A673 (cell line): Measurements from ENCODE around the gene BTBD9.

ENCODE experiments used
- EZH2 ChIP-seq: fragments of 200-600 bp; sonication (generic); IDR thresholded peaks from 2 replicates; pipeline ENCODE4 v1.6.1; 2017; ENCODE audit warnings: borderline replicate concordance, low read depth, mild to moderate bottlenecking, mixed read lengths, antibody characterized with exemption, low read length; ENCODE audit not compliant: poor library complexity, severe bottlenecking
- TF ChIP-seq, protein P1 (sequence below): fragments of 300-800, 200-600 bp; sonication (generic); conservative IDR thresholded peaks from 2 replicates; pipeline ENCODE4 v1.5.1; 2017; ENCODE audit warnings: low read depth, mild to moderate bottlenecking, antibody characterized with exemption, low read length, moderate library complexity, mixed read lengths

DNA sequence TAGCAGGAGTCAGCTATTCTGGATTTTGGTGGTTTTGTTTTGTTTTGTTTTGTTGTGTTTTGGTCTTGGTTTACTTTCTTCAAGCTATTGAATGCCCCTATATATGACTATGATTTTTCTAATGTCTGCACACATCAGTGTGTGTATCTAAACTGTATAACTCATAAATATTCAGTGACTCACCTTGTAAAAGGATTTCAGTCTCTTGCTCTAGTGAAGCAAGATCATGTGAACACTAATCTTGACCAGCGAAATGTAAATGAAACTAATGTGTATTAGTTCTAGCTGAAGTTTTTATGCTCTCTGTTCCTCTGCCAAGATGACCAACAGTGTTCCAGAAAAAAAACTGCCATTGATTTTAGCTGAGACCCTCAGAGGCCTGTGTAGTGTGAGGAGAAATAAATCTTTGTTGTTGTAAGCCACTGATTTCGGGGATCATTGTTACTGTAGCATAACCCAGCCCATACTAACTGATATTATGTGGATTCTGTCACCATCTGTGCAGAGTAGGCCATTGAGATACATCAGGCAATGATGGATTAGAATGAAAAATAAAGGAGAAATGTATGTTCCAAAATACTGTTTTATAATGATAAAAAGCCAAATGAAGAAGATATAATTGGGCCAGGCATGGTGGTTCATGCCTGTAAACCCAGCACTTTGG, 11.5 kb upstream of the BTBD9 start:
- TF ChIP-seq, protein P1, sequence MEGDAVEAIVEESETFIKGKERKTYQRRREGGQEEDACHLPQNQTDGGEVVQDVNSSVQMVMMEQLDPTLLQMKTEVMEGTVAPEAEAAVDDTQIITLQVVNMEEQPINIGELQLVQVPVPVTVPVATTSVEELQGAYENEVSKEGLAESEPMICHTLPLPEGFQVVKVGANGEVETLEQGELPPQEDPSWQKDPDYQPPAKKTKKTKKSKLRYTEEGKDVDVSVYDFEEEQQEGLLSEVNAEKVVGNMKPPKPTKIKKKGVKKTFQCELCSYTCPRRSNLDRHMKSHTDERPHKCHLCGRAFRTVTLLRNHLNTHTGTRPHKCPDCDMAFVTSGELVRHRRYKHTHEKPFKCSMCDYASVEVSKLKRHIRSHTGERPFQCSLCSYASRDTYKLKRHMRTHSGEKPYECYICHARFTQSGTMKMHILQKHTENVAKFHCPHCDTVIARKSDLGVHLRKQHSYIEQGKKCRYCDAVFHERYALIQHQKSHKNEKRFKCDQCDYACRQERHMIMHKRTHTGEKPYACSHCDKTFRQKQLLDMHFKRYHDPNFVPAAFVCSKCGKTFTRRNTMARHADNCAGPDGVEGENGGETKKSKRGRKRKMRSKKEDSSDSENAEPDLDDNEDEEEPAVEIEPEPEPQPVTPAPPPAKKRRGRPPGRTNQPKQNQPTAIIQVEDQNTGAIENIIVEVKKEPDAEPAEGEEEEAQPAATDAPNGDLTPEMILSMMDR = no peak
- TF ChIP-seq EZH2 = no peak
